KMS-11 (cell line): ENCODE measurements around the gene GRK4.

Experiments used
- H2AFZ ChIP-seq: fragments of 200-600 bp; sonication (generic); 2 replicates; pipeline ENCODE4 v1.6.1; 2016; ENCODE audit warnings: antibody characterized with exemption, mixed run types, low read depth
- H3K27ac ChIP-seq: fragments of 200-600 bp; sonication (generic); 2 replicates; pipeline ENCODE4 v1.6.1; 2016; ENCODE audit warnings: mild to moderate bottlenecking, mixed run types
- H3K27me3 ChIP-seq: fragments of 200-600 bp; sonication (generic); 2 replicates; pipeline ENCODE4 v1.6.1; 2017; ENCODE audit warnings: mild to moderate bottlenecking, low read depth, mixed run types, moderate library complexity; ENCODE audit not compliant: insufficient read depth
- H3K36me3 ChIP-seq: fragments of 200-600 bp; sonication (generic); 2 replicates; pipeline ENCODE4 v1.6.1; 2017; ENCODE audit warnings: mild to moderate bottlenecking, mixed run types; ENCODE audit not compliant: insufficient read depth
- H3K4me1 ChIP-seq: fragments of 200-600 bp; sonication (generic); 2 replicates; pipeline ENCODE4 v1.6.1; 2016; ENCODE audit warnings: mild to moderate bottlenecking, low read depth, mixed run types; ENCODE audit not compliant: poor library complexity, severe bottlenecking
- H3K4me2 ChIP-seq: fragments of 200-600 bp; sonication (generic); 2 replicates; pipeline ENCODE4 v1.7.0; 2016; ENCODE audit warnings: mild to moderate bottlenecking, mixed run types
- H3K4me3 ChIP-seq: fragments of 200-600 bp; sonication (generic); IDR thresholded peaks from 2 replicates; pipeline ENCODE4 v1.6.1; 2017; ENCODE audit warnings: low read depth, low read length, mixed read lengths; ENCODE audit not compliant: insufficient read depth
- H3K79me2 ChIP-seq: fragments of 200-600 bp; sonication (generic); 2 replicates; pipeline ENCODE4 v1.6.1; 2016; ENCODE audit warnings: low read depth, mixed run types; ENCODE audit not compliant: insufficient read depth
- H3K9ac ChIP-seq: fragments of 200-600 bp; sonication (generic); 2 replicates; pipeline ENCODE4 v1.6.1; 2016; ENCODE audit warnings: mild to moderate bottlenecking, mixed run types
- H4K20me1 ChIP-seq: fragments of 200-600 bp; sonication (generic); 2 replicates; pipeline ENCODE4 v1.6.1; 2016; ENCODE audit warnings: mild to moderate bottlenecking, mixed run types; ENCODE audit not compliant: insufficient read depth
- TF ChIP-seq, protein P1 (sequence below): fragments of 200-600 bp; sonication (generic); conservative IDR thresholded peaks from 2 replicates; pipeline ENCODE4 v1.6.1; 2017; ENCODE audit warnings: low read depth, mild to moderate bottlenecking, antibody characterized with exemption, low read length, moderate library complexity, mixed read lengths

GRK4 gene

DNA sequence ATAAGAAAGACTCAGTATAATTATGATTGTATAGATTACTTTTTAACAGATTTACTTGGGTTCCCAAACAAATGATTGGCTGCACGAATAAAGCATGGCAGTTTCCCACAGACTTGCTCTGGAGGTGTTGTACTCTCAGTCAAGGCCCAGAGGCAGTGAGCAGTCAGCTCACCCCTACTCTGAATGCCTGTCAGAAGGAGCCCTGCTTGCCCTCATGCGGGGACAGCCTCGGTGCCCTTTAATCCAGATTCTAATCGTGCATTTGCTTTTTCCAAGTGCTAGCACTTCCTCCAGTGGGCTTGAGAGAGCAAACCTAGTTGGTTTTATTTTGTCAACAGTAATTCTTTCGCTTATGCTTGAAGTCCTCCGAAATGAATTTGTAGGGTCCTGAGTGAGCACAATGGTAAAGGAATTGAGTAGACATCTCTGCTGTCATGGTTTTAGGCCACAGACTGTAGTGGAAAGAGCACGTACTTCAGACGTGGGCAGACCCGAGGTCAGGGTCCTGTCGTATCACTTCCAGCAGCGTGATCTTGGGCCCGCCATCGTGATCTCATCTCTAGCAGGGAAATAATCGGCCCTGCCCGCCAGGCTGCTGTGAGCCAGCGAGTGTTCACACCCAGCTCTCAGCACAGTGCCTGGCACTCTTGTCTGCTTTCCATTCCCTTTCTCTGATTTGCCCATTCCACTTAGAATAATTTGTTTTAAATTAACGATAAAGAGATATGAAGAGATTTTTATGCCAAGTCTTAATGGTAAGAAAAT is 48.3 kb downstream of the GRK4 start:
- H3K79me2 ChIP-seq: no peaks in the 10 kb centered on the region
- H4K20me1 ChIP-seq: no peaks in the 10 kb centered on the region
- no peak overlapping the region for H2AFZ ChIP-seq
- H3K4me3 ChIP-seq: no peak overlapping the region
- H3K4me2 ChIP-seq: no peak overlapping the region
- no peaks in the 10 kb centered on the region for H3K36me3 ChIP-seq
- TF ChIP-seq, protein P1, sequence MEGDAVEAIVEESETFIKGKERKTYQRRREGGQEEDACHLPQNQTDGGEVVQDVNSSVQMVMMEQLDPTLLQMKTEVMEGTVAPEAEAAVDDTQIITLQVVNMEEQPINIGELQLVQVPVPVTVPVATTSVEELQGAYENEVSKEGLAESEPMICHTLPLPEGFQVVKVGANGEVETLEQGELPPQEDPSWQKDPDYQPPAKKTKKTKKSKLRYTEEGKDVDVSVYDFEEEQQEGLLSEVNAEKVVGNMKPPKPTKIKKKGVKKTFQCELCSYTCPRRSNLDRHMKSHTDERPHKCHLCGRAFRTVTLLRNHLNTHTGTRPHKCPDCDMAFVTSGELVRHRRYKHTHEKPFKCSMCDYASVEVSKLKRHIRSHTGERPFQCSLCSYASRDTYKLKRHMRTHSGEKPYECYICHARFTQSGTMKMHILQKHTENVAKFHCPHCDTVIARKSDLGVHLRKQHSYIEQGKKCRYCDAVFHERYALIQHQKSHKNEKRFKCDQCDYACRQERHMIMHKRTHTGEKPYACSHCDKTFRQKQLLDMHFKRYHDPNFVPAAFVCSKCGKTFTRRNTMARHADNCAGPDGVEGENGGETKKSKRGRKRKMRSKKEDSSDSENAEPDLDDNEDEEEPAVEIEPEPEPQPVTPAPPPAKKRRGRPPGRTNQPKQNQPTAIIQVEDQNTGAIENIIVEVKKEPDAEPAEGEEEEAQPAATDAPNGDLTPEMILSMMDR: no peak
- no peaks in the 10 kb centered on the region for H3K4me1 ChIP-seq
- H3K27me3 ChIP-seq: no peaks in the 10 kb centered on the region
- H3K9ac ChIP-seq: no peak overlapping the region
- H3K27ac ChIP-seq: no peak overlapping the region

DNA sequence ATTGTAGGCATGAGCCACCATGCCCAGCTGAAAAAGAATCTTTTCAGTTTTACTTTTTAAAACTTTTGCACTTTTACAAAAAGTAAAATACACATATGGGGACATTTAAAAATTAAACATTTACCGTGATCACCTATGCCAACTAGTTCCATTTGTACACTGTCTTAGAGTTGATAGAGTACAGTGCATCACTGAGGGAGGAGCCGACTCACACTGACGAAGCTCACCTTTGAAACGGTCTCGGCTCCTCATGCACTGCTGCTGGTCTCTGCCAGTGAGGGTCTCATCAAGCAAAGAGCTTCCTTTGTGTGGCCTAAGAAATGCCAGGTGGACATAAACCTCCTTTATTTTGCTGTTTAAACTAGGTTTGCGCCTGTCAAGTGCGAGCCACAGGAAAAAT is 50.0 kb downstream of the GRK4 start:
- Histone ChIP-seq H3K4me3 (no peak overlapping the region), H3K9ac (no peak overlapping the region), H3K79me2 (no peaks in the 10 kb centered on the region), H3K36me3 (no peaks in the 10 kb centered on the region), H4K20me1 (no peaks in the 10 kb centered on the region), H3K4me2 (no peak overlapping the region), H3K4me1 (no peaks in the 10 kb centered on the region), H3K27ac (no peak overlapping the region), H3K27me3 (no peaks in the 10 kb centered on the region), H2AFZ (no peak overlapping the region)
- TF ChIP-seq, protein P1: no peak

DNA sequence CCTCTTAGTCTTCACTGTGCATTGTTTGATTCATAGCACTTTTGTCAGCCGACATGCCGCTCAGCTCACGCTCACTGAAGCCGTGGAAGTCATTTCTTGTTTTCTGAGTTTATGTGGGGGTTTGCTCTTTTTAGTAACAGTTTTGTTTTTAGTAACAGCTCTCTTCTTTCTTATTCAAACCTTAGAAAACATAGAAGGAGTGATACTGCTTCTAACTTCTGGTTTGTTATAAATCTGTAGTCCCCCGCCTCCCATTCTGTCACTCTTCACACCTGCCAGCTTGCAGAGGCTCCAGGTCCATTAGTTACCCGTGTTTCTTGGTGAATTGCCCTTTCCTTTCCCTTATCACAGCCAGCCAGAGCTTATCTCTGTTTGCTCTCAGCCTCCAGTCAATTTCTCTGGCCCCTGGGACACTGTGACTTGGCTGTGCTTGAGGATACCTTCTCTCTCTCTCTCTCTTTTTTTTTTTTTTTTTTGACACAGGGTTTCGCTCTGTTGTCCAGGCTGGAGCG is 50.5 kb downstream of the GRK4 start:
- Histone ChIP-seq H3K4me3 (no peak overlapping the region), H3K36me3 (no peaks in the 10 kb centered on the region), H3K4me1 (no peaks in the 10 kb centered on the region), H3K79me2 (no peaks in the 10 kb centered on the region), H3K27me3 (no peaks in the 10 kb centered on the region), H3K27ac (no peak overlapping the region), H4K20me1 (no peaks in the 10 kb centered on the region), H3K4me2 (no peak overlapping the region), H2AFZ (no peak overlapping the region), H3K9ac (no peak overlapping the region)
- TF ChIP-seq, protein P1: no peak

DNA sequence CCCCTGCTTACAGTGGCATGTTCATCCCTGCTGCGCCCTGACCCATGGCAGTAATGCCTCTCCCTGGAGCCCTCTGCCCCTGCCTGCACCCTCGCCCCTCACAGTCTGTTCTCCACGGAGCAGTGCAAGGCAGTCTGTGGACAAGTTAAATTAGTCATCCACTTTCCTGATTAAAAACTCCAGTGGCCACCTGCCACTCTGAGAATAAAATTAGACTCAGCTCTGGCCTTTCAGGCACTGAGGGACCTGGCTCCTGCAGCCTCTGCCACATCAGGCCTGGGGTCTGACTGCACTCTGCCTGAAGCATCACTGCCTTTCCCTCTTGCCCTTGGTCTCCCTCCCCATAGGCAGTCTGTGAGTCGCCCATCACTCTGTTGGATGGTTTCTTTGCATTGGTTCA is 53.6 kb downstream of the GRK4 start:
- no peaks in the 10 kb centered on the region for H3K4me1 ChIP-seq
- no peaks in the 10 kb centered on the region for H3K36me3 ChIP-seq
- H3K4me2 ChIP-seq: no peak overlapping the region
- H3K27ac ChIP-seq: no peak overlapping the region
- no peaks in the 10 kb centered on the region for H3K79me2 ChIP-seq
- H3K4me3 ChIP-seq: no peak overlapping the region
- no peak overlapping the region for H2AFZ ChIP-seq
- no peak overlapping the region for H3K9ac ChIP-seq
- H3K27me3 ChIP-seq: no peaks in the 10 kb centered on the region
- H4K20me1 ChIP-seq: no peaks in the 10 kb centered on the region
- TF ChIP-seq, protein P1: no peak
